Nephron (organoid): ENCODE data around the gene CLDND1.

Experiments
- H3K27ac Mint-ChIP-seq, 3 experiments: 2 replicates each; pipeline ENCODE4 v1.8.0; 2020; ENCODE audit warnings: mixed read lengths in 3 of 3, mild to moderate bottlenecking in 2 of 3, moderate library complexity in 1 of 3
- H3K27me3 Mint-ChIP-seq: 2 replicates; pipeline ENCODE4 v1.8.0; 2021; ENCODE audit warnings: low read depth, mild to moderate bottlenecking, moderate library complexity, mixed read lengths
- H3K36me3 Mint-ChIP-seq: 2 replicates; pipeline ENCODE4 v1.8.0; 2020; ENCODE audit warnings: low read depth, mixed read lengths
- H3K4me1 Mint-ChIP-seq: 2 replicates; pipeline ENCODE4 v1.8.0; 2020; ENCODE audit warnings: mixed read lengths
- H3K4me3 Mint-ChIP-seq, 3 experiments: 2 replicates each; pipeline ENCODE4 v1.8.0; 2020; ENCODE audit warnings: mild to moderate bottlenecking in 3 of 3, mixed read lengths in 3 of 3, moderate library complexity in 2 of 3
- H3K9me3 Mint-ChIP-seq: 2 replicates; pipeline ENCODE4 v1.8.0; 2020; ENCODE audit warnings: mixed read lengths
- TF ChIP-seq, protein P1 (sequence below), 3 experiments: fragments of 200-600 bp; sonication (generic); IDR thresholded peaks; one replicate each; pipeline ENCODE4 v1.5.0; 2021; ENCODE audit warnings: antibody characterized with exemption in 3 of 3; ENCODE audit not compliant: unreplicated experiment in 3 of 3

CLDND1 gene

GRCh38 chr3:98553021-98553563 is 30.4 kb upstream of the CLDND1 start:
- no peak overlapping the region for H3K4me3 Mint-ChIP-seq
- no peaks in the 10 kb centered on the region for H3K36me3 Mint-ChIP-seq
- TF ChIP-seq, protein P1, sequence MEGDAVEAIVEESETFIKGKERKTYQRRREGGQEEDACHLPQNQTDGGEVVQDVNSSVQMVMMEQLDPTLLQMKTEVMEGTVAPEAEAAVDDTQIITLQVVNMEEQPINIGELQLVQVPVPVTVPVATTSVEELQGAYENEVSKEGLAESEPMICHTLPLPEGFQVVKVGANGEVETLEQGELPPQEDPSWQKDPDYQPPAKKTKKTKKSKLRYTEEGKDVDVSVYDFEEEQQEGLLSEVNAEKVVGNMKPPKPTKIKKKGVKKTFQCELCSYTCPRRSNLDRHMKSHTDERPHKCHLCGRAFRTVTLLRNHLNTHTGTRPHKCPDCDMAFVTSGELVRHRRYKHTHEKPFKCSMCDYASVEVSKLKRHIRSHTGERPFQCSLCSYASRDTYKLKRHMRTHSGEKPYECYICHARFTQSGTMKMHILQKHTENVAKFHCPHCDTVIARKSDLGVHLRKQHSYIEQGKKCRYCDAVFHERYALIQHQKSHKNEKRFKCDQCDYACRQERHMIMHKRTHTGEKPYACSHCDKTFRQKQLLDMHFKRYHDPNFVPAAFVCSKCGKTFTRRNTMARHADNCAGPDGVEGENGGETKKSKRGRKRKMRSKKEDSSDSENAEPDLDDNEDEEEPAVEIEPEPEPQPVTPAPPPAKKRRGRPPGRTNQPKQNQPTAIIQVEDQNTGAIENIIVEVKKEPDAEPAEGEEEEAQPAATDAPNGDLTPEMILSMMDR (IDR thresholded peaks at IDR 0.05; ENCODE audit: unreplicated experiment in 3 of 3) = no peak
- no peaks in the 10 kb centered on the region for H3K27me3 Mint-ChIP-seq
- no peaks in the 10 kb centered on the region for H3K4me1 Mint-ChIP-seq
- H3K27ac Mint-ChIP-seq = no peak overlapping the region
- no peaks in the 10 kb centered on the region for H3K9me3 Mint-ChIP-seq

GRCh38 chr3:98552232-98553020 is 29.7 kb upstream of the CLDND1 start:
- H3K4me3 Mint-ChIP-seq = no peak overlapping the region
- no peaks in the 10 kb centered on the region for H3K27me3 Mint-ChIP-seq
- no peaks in the 10 kb centered on the region for H3K9me3 Mint-ChIP-seq
- TF ChIP-seq, protein P1 (IDR thresholded peaks at IDR 0.05; ENCODE audit: unreplicated experiment in 3 of 3) = no peak
- H3K27ac Mint-ChIP-seq = no peak overlapping the region
- H3K36me3 Mint-ChIP-seq = no peaks in the 10 kb centered on the region
- H3K4me1 Mint-ChIP-seq = no peaks in the 10 kb centered on the region

DNA sequence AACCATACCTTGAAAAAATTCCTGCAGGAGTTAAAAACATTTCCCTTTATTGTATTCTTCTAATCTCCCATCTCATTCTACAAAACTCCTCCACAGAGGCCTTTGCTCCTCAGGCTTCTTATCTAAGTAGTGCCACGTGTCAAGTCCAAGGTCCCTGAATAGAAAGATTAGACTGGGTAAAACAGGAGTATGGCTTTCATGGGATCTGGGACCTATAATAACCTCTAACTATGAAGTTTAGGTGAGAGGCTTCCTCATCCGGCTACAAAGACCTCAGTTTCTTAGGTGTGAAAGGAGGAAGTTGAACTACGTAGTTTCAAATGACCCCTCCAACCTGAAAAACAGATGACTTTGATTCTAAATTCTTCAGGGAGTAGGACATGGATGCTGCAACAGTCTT is 29.1 kb upstream of the CLDND1 start:
- Mint-ChIP-seq H3K36me3 (no peaks in the 10 kb centered on the region), H3K9me3 (no peaks in the 10 kb centered on the region), H3K27ac (no peak overlapping the region), H3K4me3 (no peak overlapping the region), H3K4me1 (no peaks in the 10 kb centered on the region), H3K27me3 (no peaks in the 10 kb centered on the region)
- TF ChIP-seq, protein P1 (IDR thresholded peaks at IDR 0.05; ENCODE audit: unreplicated experiment in 3 of 3) = no peak

DNA sequence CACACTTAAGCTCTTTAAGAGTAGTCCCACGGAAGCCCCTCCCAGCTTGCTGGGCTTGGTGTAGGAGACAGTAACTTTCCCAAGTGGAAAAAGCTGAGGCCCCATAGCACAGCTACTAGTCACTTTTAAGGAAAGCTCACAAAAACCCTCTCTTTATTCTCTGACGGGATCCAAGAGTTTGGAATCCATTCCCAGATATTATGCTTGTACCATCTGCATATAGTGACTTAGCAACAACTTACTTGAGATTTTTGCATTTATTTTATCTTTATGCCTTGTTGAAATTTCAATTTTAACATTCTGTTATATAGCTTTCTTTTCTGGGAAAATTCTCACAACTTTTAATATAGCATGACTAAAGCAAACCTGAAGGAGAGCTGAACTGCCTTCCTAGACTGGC is 28.5 kb upstream of the CLDND1 start:
- TF ChIP-seq, protein P1 (IDR thresholded peaks at IDR 0.05; ENCODE audit: unreplicated experiment in 3 of 3) = no peak
- no peaks in the 10 kb centered on the region for H3K36me3 Mint-ChIP-seq
- H3K4me1 Mint-ChIP-seq = no peaks in the 10 kb centered on the region
- no peaks in the 10 kb centered on the region for H3K9me3 Mint-ChIP-seq
- no peaks in the 10 kb centered on the region for H3K27me3 Mint-ChIP-seq
- no peak overlapping the region for H3K27ac Mint-ChIP-seq
- no peak overlapping the region for H3K4me3 Mint-ChIP-seq

GRCh38 chr3:98550833-98551232 is 28.1 kb upstream of the CLDND1 start:
- no peaks in the 10 kb centered on the region for H3K36me3 Mint-ChIP-seq
- TF ChIP-seq, protein P1 (IDR thresholded peaks at IDR 0.05; ENCODE audit: unreplicated experiment in 3 of 3) = no peak

GRCh38 chr3:98548544-98548943 is 25.8 kb upstream of the CLDND1 start:
- Mint-ChIP-seq H3K4me3 (no peak overlapping the region), H3K4me1 (no peaks in the 10 kb centered on the region)

More at GRCh38 chr3:98550833-98551232, 28.1 kb upstream of the CLDND1 start:
- Mint-ChIP-seq H3K4me3 (no peak overlapping the region), H3K4me1 (no peaks in the 10 kb centered on the region), H3K9me3 (no peaks in the 10 kb centered on the region), H3K27me3 (no peaks in the 10 kb centered on the region), H3K27ac (no peak overlapping the region)

More at GRCh38 chr3:98548544-98548943, 25.8 kb upstream of the CLDND1 start:
- Mint-ChIP-seq H3K27ac (no peak overlapping the region), H3K9me3 (no peaks in the 10 kb centered on the region), H3K36me3 (no peaks in the 10 kb centered on the region), H3K27me3 (peaks cover 3% of the 10 kb centered on the region)
- TF ChIP-seq, protein P1 (IDR thresholded peaks at IDR 0.05; ENCODE audit: unreplicated experiment in 3 of 3) = no peak
